Ectodermal cell (in vitro differentiated cells): ENCODE data around the gene SEMA4B.

Experiments
- H3K27ac ChIP-seq: 2 replicates; pipeline ENCODE4 v1.7.0; 2013; ENCODE audit warnings: mild to moderate bottlenecking, low read depth, low read length; ENCODE audit not compliant: insufficient read depth, poor library complexity, severe bottlenecking
- H3K27me3 ChIP-seq: 2 replicates; pipeline ENCODE4 v1.7.0; 2013; ENCODE audit warnings: mild to moderate bottlenecking, low read length; ENCODE audit not compliant: insufficient read depth, control insufficient read depth, poor library complexity, severe bottlenecking
- H3K36me3 ChIP-seq: one replicate; pipeline ENCODE4 v1.7.0; 2013; ENCODE audit warnings: low read length; ENCODE audit not compliant: control insufficient read depth, insufficient read depth
- H3K4me1 ChIP-seq: one replicate; pipeline ENCODE4 v1.7.0; 2013; ENCODE audit warnings: low read length; ENCODE audit not compliant: control insufficient read depth, insufficient read depth
- H3K4me3 ChIP-seq: 2 replicates; pipeline ENCODE4 v1.7.0; 2013; ENCODE audit warnings: low read depth, low read length, control low read depth; ENCODE audit not compliant: insufficient read depth
- H3K9me3 ChIP-seq: 2 replicates; pipeline ENCODE4 v1.7.0; 2013; ENCODE audit warnings: mild to moderate bottlenecking, low read length, moderate library complexity; ENCODE audit not compliant: control insufficient read depth
- WGBS, 2 experiments: methylation state at CpG; one replicate each; pipeline ENCODE4 v1.1.7; 2013; ENCODE audit warnings: missing lambda C conversion rate in 2 of 2; 5-methylcytosine and 5-hydroxymethylcytosine counted together

SEMA4B gene

DNA sequence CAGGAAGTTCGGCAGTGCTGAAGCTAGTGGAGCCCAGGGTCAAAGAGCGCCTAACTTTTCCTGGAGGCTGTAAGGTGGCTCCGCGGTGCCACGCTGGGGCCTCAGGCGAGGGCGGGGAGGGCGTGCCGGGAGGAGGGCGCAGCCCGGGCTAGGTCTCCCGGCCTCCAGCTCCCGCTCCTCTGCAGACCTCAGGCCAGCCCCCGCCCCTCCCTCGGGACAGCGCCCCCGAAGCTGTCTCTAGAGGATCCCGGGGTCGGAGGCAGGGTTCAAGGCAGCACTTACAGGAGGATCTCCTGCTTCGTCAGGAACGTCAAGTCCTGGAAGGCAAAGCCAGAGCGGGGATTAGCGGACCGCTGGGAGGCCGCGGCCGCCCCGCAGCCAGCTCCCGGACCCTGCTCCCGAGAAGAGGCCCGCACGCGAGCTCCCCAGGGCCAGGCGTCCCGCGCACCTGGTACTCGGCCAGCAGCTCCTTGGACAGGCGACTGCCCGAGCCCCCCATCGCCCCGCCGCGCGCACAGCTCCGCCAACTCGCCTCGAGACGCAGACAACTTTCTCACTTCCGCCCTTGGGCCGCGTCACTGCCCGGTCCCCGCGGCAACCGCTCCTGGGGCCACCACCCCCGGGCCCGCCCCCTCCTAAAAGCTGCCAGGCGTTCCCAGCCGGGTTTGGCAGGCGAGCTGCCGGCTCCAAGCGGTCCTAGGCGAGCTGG lies 32.4 kb downstream of the SEMA4B start, which contains the start of gene CIB1:
CIB1 (minus strand) TSS at position 555 of the 709 bp plus-strand sequence; CDS start at position 499, 56 bp downstream.
- 0% methylated on average over 63 of the region's 63 CpGs for WGBS, 2 experiments
- H3K4me3 ChIP-seq: peak within 1 kb of the TSS; percentile 82
- H3K27ac ChIP-seq: peak within 1 kb of the TSS; percentile 13
- H3K36me3 ChIP-seq: no peaks in the 10 kb centered on the region
- peaks cover 7% of the 10 kb centered on the region for H3K4me1 ChIP-seq
- H3K27me3 ChIP-seq: peaks cover 10% of the 10 kb centered on the region
- no peaks in the 10 kb centered on the region for H3K9me3 ChIP-seq

DNA sequence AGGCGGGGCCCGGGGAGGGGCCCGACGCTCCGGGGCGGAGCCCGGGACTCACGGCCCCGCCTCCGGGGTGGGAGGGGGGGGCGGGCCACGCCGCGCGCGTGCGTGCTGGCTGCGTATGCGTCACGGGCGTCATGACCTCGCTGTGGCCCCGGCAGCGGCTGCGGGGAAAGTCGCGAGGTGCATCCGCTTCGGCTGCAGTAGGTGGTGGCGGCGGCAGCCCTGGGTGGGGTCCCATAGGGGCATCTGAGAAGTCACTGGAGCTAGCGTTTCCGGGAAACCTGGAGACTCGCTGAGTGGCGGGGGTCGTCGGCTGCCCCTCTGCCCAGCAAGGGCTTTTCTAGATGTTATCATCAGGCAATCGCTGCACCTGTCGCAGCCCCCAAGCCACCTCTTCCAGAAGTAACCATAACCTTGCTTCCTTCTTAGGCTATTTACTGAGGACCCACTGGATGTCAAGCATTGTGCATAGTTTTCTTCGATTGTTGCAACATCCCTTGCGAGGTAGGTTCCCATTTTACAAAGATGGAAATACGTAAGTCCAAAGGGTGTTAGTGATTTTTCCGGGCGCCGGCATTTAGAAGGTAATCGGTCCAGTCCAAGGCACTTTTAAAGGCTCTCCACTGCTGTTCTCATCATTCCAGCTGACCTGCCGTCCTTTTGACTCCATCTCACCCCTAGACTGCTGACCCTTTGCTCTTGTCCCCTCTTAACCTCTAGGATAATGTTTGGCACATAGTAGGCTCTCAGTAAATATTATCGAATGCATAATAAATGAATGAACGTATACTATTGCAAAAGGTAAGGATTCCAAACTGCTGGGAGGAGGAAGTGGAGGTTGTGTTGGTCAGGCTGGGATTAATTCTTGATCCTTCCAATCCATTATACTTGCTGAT lies 33.2 kb downstream of the SEMA4B start, which contains the start of gene GDPGP1:
GDPGP1 (plus strand) TSS at position 114 of the 893 bp plus-strand sequence. CDS start 6,700 bp downstream, outside the sequence.
- H3K36me3 ChIP-seq: no peaks in the 10 kb centered on the region
- H3K4me1 ChIP-seq: peaks cover 7% of the 10 kb centered on the region
- peak within 1 kb of the TSS; percentile 82 for H3K4me3 ChIP-seq
- 15 to 16% methylated on average over 49 of the region's 49 CpGs for WGBS, 2 experiments
- peaks cover 10% of the 10 kb centered on the region for H3K27me3 ChIP-seq
- peak within 1 kb of the TSS; percentile 13 for H3K27ac ChIP-seq
- no peaks in the 10 kb centered on the region for H3K9me3 ChIP-seq

DNA sequence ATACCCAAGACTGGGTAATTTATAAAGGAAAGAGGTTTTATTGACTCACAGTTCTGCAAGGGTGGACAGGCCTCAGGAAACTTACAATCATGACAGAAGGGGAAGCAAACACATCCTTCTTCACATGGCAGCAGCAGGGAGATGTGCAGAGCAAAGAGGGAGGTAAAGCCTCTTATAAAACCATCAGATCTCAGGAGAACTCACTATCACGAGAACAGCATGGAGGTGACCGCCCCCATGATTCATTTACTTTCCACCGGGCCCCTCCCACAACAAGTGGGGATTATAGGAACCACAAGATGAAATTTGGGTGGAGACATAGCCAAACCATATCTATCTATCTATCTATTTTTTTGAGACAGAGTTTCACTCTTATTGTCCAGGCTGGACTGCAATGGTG lies 38.2 kb downstream of the SEMA4B start:
- Histone ChIP-seq H3K4me1 (peaks cover 6% of the 10 kb centered on the region), H3K27me3 (no peaks in the 10 kb centered on the region), H3K9me3 (no peaks in the 10 kb centered on the region), H3K27ac (no peak overlapping the region), H3K36me3 (no peaks in the 10 kb centered on the region), H3K4me3 (no peak overlapping the region)
- 84 to 95% methylated on average over 3 of the region's 3 CpGs for WGBS, 2 experiments

DNA sequence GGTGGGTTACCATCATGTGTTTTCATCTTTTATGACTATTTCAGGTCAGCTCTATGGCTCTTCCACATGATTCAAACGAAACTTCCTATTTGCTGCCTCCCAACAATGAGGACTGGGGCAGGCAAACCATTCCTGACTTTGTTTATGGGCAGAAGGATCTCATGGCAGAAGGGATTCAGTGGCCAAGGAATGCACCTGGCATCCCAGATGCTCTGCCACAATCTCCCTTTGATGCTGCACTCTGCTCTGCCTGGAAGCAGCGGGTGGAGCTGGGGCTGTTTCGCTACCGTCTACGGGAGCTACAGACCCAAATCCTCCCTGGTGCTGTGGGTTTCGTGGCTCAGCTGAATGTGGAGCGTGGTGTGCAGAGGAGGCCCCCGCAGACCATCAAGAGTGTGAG lies 39.7 kb downstream of the SEMA4B start:
- H3K36me3 ChIP-seq: no peaks in the 10 kb centered on the region
- no peaks in the 10 kb centered on the region for H3K9me3 ChIP-seq
- no peaks in the 10 kb centered on the region for H3K4me1 ChIP-seq
- H3K27ac ChIP-seq: no peak overlapping the region
- no peaks in the 10 kb centered on the region for H3K27me3 ChIP-seq
- 91 to 93% methylated on average over 8 of the region's 8 CpGs for WGBS, 2 experiments
- no peak overlapping the region for H3K4me3 ChIP-seq

DNA sequence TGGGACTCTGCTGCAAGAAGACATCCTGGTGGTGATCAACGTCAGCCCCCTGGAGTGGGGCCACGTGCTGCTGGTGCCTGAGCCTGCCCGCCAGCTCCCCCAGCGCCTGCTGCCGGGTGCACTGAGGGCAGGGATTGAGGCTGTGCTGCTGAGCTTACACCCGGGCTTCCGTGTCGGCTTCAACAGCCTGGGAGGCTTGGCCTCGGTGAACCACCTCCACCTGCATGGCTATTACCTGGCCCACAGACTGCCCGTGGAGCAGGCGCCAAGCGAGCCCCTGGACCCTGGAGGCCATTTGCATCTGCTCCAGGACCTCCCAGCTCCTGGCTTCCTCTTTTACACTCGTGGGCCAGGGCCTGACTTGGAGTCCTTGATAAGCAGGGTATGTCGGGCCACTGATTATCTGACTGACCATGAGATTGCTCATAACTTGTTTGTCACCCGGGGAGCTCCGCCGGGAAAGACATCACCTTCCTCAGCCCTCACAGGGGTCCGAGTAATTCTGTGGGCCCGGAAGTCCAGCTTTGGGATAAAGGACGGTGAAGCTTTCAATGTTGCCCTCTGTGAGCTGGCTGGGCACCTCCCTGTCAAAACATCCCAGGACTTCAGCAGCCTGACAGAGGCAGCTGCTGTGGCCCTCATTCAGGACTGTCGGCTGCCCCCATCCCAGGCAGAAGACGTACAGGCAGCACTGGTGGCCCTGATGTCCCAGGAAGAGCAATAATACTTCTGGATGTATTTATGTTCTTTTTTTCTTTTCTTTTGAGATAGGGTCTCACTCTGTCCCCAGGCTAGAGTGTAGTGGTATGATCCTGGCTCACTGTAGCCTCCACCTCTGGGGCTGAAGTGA lies 40.4 kb downstream of the SEMA4B start:
- no peaks in the 10 kb centered on the region for H3K4me1 ChIP-seq
- no peaks in the 10 kb centered on the region for H3K9me3 ChIP-seq
- H3K36me3 ChIP-seq: no peaks in the 10 kb centered on the region
- H3K4me3 ChIP-seq: no peak overlapping the region
- 90% methylated on average over 22 of the region's 22 CpGs for WGBS, 2 experiments
- H3K27ac ChIP-seq: no peak overlapping the region
- no peaks in the 10 kb centered on the region for H3K27me3 ChIP-seq

DNA sequence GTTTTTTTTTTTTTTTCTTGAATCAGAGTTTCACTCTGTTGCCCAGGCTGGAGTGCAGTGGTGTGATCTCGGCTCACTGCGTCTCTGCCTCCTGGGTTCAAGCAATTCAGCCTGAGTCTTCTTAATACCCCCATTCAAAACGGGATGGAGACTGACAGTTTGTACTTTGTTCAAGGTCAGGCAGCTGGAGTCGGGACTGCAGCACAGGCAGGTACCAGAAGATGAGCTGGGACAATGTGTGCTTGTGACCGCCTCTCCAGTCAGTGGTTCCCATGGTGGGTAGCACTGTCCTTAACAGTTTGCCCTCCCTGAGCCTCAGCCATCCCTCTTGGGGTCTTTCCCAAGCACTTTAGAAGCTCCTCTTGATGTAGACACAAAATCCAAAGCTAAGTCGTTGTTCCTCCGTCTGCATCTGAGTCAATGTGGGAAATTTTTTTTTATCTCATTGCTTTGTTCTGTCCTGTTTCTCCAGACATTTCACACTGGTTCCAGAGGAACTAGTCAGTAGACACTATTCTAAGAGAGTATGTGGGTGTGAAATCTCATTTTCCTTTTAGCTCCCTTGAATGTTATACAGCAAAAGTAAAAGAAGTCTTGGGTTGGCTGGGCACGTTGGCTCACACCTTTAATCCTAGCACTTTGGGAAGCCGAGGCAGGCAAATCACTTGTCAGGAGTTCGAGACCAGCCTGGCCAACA lies 43.0 kb downstream of the SEMA4B start:
- no peaks in the 10 kb centered on the region for H3K36me3 ChIP-seq
- no peak overlapping the region for H3K27ac ChIP-seq
- H3K9me3 ChIP-seq: no peaks in the 10 kb centered on the region
- H3K27me3 ChIP-seq: no peaks in the 10 kb centered on the region
- 89 to 90% methylated on average over 10 of the region's 10 CpGs for WGBS, 2 experiments
- H3K4me3 ChIP-seq: no peak overlapping the region
- H3K4me1 ChIP-seq: no peaks in the 10 kb centered on the region

DNA sequence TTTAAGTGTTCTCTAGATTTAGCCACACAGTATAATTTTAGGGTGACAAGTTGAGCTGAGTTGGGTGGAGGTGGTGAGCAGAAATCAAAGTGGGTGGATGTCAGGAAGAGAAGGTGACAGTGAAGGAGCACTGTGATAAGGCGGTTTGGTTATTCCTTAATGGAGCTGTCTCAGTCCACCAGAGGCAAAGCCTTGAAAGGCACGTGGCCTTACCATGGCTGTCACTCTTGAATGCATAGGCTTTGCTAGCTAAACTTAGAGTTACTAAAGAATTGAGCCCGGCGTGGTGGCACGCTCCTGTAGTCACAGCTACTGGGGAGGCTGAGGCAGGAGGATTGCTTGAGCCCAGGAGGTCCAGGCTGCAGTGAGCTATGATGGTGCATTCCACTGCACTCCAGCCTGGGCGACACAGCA lies 47.7 kb downstream of the SEMA4B start:
- Histone ChIP-seq H3K27me3 (peaks cover 9% of the 10 kb centered on the region), H3K4me3 (no peak overlapping the region), H3K36me3 (no peaks in the 10 kb centered on the region), H3K4me1 (no peaks in the 10 kb centered on the region), H3K27ac (no peak overlapping the region), H3K9me3 (no peaks in the 10 kb centered on the region)
- WGBS, 2 experiments: 77 to 80% methylated on average over 6 of the region's 6 CpGs

DNA sequence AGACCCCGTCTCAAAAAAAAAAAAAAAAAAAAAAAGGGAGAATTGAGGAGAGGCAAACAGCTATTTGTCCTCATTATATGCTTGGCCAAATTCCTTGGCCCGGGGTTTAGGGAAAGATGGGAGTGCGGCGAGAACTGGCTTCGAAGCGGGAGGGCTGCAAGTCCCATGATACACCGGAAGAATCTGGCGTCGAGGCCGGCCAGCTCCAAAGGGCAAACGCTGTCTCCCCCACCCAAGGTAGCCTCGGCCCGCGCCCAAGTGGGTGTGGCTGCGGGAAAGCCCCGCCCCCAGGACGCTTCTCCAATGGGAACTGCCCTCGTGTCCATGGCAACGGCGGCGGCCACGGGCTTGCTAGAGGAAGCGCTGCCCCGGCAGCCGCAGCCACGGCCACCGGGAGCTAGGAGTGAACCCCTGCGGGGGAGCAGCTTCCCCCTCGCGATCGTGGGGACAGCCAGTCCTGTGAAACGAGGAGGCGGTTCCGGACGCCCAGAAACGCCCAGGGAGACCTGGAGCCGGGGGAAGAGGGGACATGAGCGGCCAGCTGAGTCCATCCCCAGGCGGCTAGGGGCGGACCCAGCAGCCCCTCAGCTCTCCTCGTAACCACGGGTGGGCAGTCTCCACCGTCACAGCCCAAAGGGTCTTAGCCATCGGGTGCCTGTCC lies 48.2 kb downstream of the SEMA4B start, which contains the start of gene TTLL13:
TTLL13 (plus strand) TSS at position 354 of the 661 bp plus-strand sequence. CDS start 1,075 bp downstream, outside the sequence.
- H3K27ac ChIP-seq: no peak within 1 kb of the TSS
- WGBS, 2 experiments: 3% methylated on average over 44 of the region's 44 CpGs
- peaks cover 9% of the 10 kb centered on the region for H3K27me3 ChIP-seq
- H3K4me1 ChIP-seq: no peaks in the 10 kb centered on the region
- no peaks in the 10 kb centered on the region for H3K9me3 ChIP-seq
- peak within 1 kb of the TSS; percentile 51 for H3K4me3 ChIP-seq
- no peaks in the 10 kb centered on the region for H3K36me3 ChIP-seq

DNA sequence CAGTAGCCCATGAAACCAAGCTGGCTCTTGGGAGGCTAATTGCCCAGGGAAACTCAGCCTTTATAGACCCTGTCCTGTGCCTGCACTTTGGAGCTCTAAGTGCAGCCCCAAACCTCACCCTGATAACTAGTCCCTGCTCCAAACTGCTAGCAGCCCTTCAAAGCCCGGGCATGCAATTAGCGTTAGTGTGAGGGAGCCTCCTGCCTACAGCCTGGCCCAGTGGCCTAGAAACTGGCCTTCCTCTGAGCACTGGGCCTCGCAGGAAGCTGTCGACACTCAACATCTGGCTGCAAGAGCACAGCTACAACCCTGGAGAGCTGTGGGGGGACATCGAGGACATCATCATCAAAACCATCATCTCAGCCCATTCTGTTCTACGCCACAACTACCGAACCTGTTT lies 56.6 kb downstream of the SEMA4B start:
- Histone ChIP-seq H3K27me3 (no peaks in the 10 kb centered on the region), H3K4me3 (no peak overlapping the region), H3K4me1 (no peaks in the 10 kb centered on the region), H3K9me3 (no peaks in the 10 kb centered on the region), H3K27ac (no peak overlapping the region), H3K36me3 (no peaks in the 10 kb centered on the region)
- 90 to 94% methylated on average over 7 of the region's 7 CpGs for WGBS, 2 experiments
